Stimulated activated CD8-positive, alpha-beta memory T cell treated with anti-CD3 and anti-CD28 coated beads, Interleukin-7, amount 100 ng/mL, for 4 hours (primary cell): ENCODE measurements around the gene TRAF3.
"Not testable (repeated sequence)": the region's sequence is repeated elsewhere in the genome, so short reads cannot be mapped to it uniquely, and the experiment has no call there.

Experiments used
- DNase-seq, 2 donors: peaks; one replicate each; pipeline ENCODE4 v3.0.0-alpha.2; 2020; ENCODE audit warnings: low read depth in 2 of 2

The TRAF3 gene

DNA sequence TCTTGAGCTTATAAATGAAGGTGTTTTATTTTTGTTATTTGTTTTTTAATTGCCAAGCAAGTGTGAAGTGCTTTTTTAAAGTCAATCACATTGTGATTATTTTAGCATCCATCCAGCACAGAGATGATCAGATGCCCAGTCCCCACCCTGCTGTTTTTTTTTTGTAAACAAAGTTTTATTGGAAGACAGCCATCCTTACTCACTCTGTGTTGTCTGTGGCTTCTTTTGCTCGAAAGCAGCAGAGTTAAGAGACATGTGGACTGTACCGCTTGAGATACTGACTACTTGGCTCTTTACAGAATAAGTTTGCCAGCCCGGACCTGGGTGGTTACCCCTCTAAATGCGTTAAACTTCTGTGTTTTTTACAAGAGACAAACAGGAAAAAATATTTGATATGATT lies 114.3 kb downstream of the TRAF3 start:
- DNase-seq: no peak

DNA sequence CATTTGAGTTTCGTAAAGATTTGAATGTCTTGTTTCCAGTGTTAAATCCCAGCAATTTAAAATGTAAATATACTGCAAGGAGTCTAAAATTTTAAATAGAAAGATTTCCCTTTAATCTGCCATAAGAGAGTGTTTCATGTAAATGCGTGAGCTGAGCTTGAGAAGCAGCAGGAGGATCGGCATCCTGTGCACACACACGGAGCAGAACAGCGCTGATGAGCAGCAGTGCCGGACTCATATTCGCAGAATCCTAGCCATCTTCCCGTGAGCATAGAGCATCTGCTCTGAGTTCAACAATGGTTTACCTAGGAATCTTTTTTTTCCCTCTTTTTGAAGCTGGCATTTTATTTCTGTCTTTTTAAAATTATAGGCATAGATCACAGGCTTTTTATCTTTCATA lies 115.4 kb downstream of the TRAF3 start:
- DNase-seq: no peak

DNA sequence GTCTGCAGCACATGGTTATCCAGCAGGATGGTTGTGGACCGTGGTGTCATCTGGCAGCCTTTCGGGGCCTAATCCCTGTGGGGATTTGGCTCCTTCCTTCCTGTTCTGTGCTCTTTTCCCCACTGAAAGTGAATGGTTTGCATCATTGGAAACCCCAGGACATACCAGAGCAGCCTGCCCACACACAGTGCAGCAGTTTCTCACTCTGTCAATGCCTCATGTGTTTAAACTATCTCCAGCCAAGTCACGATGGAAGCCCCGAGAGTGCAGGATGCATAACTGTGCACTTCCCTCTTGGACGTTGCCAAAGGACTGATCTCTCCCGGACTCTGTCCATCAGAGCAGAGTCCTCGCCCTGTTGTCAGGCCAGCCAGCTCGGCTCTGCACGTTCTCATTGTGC lies 116.2 kb downstream of the TRAF3 start:
- DNase-seq: no peak

DNA sequence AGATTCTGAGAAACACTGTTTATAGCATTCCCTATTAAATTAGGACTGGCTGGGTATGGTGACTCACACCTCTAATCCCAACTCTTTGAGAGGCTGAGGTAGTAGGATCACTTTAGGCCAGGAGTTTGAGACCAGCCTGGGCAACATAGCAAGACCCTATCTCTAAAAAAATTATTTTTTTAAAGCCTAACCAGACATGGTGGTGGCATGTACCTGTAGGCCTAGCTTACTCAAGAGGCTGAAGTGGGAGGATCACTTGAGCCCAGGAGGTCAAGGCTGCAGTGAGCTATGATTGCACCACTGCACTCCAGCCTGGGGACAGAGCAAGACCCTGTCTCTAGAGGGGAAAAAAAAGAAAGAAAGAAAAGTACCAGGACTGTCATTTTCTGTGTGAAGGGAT lies 119.5 kb downstream of the TRAF3 start:
- DNase-seq: not testable (repeated sequence)

DNA sequence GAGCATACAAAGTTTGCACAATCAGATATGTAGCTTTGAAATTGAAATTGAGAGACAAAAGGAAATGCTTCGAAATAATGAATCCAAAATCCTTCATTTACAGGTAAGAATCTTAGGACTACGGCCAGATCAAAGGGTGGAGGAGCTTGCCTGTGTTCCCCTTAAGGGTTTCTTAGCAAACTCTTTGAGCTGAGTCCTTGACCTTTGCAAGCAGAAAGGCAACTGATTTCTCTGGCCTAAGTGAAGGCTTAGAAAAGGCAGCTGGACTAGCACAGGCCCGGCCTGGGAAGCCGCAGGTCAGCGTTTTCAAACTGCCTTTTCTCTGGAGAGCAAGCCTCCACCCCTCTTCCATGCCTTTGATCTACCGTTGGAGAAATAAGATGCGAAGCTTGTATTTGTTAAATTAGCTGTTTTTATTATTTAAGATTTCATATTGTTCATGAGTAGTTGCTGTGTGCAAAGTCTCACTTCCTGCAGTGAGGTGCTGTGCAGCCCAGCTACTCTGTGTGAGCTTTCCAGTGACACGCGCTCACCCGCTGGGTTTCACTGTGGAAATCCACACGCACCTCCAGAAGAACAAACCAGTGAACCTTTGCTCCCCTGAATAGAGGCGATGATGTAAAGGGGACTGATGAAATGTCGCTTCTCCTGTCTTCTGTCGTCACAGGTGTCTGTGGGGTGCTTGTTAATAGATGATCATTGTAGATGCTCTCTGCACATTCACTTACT lies 120.2 kb downstream of the TRAF3 start:
- DNase-seq: no peak

DNA sequence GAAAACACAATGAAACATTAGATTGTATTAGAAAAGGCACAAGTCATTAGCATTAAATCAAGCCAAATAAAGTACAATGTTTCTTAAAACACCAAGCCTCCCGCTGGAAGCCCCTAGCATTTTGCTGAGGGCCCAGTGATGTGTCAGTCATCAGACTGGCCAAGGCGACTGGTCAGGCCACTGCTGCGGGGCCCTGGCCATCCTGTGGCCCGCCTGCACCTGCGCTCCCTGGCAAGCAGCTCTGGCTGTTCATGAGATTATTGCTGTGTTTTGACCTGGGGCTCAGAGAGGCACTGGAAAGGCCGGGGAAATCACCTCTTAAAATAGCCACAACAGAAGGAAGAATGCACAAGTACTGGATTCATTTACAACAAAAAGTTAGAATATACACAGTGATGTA lies 121.0 kb downstream of the TRAF3 start:
- DNase-seq: no peak

DNA sequence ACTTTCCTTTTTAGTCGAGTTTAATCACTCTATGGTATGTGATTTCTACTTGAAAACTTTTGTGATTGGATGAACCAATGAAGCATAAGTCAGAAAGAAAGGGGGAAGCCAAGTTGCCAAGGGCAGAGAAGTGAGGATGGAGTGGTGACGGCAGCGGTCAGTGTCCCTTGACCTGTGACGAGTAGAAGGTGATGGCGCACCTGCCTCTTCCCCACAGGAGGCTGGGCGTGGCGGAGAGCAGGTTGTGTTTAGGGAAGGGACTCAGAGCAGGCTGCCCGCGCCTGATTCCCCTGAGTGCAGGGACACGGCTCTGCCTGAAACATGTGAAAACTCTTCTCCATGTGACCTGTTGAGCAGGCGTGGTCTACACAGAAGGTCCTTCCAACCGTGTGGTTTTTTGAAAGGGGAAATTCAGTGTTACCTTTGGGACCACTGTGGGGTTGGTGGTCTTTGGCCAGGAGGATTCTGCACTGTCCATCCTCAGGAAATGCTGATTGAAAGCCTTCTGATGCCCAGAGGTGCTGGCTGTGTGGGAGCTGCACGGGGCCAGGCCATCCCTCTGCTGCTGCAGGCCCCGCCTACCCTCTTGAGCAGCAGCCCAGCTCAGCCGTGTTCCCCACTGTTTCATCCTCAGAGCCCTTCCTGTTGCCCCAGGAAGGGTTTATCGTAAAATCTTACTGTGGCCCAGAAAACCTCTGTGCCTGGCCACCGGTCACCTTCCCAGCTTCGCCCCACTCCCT lies 121.7 kb downstream of the TRAF3 start:
- DNase-seq: no peak

DNA sequence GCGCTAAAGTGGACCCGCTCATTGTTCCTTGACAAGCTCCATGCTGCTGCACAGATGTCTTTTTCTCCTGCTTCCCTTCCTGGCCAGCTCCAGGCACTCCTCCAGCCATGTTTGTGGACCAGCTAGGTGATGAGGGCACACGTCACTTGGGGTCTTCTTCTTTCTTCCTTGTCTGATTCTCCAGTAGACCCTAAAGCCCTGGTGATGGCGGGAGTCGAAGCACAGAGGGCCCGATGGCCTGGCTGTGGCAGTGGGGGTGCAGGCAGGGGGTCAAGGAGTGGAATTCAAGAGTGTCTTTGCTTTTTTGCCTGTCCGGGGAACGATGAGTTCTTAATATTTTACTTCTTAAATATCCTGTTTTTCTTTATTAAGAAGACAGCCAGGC lies 122.3 kb downstream of the TRAF3 start:
- no peak for DNase-seq

DNA sequence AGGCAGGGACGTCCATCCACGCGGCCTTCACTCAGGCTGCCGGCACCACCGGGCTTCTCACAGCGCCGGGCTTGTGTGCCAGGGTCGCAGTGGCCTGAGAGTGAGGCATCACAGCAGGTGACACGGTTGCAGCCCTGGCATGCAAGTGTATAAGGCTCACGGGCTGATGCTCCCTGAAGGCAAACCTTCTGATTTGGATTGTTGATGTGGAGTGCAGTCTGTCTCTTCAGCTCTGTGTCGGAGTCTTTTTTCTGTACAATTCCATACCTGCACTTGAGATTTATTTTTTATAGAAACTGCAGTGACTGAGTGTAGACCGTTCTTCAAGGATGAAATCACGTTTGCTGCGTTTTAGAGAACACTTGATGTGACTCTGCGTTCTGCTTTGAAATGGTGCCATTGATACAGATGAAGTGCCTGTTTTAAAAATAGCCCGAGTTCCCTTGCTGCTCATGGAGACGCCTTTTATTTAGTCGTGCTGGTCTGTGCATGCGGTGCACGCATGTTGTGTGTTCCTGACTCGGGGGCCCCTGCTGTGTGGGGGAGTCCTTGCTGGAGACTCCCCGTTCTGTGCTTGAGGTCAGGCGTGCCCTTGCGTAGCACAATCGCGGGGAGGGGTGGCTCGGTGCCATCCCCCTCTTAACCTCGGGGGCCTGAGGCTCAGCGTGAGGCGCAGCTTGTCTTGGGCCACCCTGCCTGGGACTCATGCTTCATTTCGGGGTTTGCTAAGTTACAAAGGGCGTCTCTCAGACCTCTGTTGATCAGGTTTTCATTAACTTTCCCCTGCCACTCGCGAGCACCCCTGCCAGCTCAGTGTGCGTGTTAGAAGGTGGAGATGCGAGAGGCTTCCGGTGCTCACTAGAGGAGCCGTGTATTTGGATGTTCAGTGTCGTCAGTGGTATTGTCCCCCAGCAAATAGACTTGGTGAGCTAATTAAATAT lies 123.7 kb downstream of the TRAF3 start:
- no peak for DNase-seq

DNA sequence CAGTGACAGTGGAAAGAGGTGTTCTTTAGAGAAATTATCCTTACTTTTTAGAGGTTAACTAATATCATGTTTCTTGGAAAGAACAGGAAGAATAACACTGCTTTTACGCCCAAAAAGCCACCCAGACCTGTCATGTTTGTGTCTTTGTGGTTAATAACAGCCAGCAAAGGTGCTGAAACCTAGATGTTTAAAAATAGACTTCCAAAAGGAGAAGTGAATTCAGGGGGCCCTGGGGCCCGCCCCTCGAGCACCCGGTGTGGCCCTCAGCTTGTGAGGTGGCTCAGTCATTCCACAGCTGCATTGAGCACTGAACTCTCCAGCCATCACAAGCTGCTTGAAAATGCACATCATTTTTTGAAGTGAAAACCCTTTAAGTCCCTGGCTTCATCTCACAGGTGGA lies 124.4 kb downstream of the TRAF3 start:
- no peak for DNase-seq

DNA sequence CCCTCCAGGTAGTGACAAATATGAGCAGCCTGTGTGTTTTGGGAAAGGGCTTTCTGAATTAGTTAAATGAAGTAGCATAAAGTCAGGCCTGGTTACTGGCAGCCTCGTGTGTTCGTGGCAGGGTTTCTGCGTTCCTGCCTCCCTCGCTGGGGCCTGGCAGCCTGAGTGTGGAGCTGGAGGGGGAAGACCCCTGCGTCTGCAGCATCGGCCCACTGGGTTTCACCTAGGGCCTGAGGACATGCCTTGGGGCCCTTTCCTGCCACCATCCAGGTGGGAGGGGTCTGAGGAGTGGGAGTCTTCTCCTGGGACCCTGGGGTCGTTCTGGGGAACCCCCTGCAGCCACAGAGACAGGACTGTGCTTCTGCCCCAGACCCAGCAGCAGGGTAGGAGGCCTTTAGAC lies 124.8 kb downstream of the TRAF3 start:
- no peak for DNase-seq

DNA sequence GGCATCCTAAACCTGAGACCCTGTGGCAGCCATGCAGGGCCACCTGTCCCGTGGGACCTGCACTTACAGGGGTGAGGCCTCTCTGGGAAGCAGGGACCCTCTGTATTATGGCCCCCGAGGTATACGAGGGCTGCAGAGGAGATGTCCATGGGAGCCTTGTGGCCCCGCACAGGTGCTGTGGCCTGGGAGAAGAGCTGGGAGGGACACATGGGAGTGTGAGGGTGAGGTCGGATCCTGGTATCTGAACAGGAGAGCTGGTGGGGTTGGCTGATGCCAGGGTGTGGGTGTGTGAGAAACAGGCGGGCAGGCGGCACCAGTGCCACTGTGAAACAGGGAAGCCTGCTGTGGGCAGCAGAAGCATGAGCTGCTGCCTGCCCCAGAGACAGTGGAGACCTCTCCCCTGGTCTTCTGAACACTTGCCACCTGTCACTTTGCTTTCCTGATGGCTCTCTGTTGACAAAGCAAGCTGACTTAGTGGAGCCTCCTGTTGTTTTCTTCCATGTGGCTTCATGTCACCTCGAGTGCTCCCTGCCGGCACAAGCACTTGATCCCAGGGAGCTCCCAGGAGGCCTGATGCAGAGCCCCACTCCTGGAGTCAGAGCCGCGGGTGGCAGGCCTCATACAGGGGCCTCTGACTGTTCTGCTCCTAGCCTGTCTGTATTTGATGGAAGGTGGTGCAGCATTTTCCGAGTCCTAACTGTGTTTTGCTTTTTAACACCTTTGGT lies 125.4 kb downstream of the TRAF3 start:
- no peak for DNase-seq

DNA sequence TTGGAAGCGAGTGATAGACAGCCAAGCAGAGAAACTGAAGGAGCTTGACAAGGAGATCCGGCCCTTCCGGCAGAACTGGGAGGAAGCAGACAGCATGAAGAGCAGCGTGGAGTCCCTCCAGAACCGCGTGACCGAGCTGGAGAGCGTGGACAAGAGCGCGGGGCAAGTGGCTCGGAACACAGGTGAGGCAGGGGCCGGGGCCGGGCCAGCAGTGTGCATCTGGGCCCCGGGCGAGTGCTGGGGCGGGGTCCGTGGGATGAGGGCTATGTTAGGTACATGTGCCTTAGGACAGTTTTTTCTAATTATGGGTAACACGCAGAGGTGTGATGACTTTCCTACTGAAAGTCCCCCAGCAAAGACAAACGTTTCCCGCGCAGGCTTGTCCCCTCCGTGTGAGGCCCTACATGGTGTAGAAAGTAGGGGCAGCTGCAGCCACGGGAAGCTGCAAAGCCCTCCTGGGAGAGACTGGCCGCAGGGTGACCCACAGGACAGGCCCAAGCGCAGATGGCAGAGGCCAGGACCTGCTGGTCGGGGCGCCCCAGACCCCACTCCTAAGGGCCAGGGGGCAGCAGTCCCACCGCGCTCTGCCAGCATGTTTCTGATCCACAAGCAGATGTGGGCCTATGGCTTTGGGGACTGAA lies 126.1 kb downstream of the TRAF3 start:
- no peak for DNase-seq

DNA sequence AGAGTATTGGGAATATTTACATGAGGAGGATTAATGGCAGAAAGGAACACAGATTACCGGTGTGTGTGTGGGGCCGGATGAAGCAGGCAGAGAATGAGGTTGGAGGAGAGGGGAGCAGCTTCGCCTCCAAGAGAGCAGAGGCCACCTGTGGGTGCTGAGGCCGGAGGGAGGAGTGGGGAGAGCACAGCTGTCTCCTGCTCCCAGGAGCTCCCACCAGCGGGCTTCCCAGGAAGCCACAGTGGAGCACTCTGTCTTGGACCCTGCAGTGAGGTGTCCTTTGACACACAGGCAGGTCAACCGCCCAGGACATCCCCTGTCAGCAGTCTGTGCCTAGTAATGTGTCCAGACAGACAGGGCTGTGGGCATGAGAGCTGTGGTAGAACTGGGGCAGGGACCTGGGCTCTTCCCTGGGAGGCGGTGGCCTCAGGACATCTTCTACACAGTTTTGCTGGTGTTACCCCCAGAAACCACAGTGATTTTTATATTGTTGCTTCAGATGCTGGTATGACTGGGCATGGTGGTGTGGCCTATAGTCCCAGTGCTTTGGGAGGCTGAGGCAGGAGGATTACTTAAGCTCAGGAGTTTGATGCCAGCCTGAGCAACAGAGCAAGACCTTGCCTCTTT lies 126.8 kb downstream of the TRAF3 start:
- no peak for DNase-seq

DNA sequence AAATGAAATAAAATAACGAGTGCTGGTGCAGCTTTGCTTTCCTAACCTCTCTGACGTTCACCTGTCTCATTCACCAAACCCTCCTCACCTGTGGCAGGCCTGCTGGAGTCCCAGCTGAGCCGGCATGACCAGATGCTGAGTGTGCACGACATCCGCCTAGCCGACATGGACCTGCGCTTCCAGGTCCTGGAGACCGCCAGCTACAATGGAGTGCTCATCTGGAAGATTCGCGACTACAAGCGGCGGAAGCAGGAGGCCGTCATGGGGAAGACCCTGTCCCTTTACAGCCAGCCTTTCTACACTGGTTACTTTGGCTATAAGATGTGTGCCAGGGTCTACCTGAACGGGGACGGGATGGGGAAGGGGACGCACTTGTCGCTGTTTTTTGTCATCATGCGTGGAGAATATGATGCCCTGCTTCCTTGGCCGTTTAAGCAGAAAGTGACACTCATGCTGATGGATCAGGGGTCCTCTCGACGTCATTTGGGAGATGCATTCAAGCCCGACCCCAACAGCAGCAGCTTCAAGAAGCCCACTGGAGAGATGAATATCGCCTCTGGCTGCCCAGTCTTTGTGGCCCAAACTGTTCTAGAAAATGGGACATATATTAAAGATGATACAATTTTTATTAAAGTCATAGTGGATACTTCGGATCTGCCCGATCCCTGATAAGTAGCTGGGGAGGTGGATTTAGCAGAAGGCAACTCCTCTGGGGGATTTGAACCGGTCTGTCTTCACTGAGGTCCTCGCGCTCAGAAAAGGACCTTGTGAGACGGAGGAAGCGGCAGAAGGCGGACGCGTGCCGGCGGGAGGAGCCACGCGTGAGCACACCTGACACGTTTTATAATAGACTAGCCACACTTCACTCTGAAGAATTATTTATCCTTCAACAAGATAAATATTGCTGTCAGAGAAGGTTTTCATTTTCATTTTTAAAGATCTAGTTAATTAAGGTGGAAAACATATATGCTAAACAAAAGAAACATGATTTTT lies 128.2 kb downstream of the TRAF3 start:
- no peak for DNase-seq

DNA sequence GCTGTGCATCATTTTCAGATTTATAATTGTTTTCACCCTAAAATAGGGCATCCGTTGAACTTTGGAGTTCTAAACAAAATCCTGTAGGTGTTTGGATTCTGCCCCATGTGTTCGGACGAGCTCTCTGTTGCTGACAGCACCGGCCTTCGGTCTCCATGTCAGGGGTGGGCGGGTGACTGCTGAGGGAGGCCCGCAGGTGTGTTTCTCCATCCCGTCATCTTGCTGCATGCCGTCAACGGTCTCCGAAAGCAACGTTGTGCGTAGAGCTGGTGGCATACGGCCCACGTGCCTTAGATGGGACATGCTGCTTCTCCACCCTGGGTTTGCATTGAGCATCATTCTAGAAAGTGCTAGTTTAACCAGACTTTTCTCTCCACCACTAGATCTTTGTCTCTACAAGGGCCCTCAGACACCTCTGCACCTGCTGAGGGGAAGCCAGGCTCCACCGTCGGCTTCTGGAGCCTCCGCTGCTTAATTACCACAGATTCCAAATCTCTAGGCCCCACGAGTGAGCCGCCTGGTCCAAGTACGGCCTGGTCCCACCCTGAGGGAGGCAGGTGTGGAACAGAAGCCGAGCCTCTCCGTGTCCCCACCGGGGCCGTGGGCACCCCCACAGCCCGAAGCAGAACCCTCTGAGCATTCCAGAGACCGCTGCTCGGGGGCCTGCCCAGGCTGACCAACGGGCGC lies 129.5 kb downstream of the TRAF3 start:
- DNase-seq: no peak

DNA sequence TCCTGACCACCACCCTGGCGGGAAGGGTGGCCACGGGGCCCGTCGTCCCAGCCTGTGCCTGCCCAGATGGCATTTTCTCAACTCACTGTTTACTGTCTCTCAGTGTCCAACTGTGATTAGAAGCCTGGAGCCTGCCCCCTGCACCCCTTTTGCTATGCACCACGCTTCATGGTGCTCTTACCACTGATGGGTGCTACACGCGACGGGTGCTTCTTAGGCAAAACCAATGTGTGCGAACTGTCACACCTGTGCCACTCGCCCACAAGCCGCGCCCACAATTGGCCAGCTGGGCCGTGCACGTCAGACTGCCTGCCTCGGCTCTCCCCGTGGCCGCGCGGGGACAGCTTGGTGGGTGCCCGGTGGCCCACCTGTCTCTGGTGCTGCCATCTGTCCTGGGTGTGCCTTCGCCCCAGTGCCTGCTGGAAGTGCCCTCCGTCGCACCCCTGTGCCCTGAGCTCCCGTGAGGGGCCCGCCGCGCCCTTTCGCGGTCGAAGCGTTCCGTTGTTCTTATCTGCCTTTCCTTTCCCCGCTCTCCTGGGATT lies 130.1 kb downstream of the TRAF3 start:
- no peak for DNase-seq

DNA sequence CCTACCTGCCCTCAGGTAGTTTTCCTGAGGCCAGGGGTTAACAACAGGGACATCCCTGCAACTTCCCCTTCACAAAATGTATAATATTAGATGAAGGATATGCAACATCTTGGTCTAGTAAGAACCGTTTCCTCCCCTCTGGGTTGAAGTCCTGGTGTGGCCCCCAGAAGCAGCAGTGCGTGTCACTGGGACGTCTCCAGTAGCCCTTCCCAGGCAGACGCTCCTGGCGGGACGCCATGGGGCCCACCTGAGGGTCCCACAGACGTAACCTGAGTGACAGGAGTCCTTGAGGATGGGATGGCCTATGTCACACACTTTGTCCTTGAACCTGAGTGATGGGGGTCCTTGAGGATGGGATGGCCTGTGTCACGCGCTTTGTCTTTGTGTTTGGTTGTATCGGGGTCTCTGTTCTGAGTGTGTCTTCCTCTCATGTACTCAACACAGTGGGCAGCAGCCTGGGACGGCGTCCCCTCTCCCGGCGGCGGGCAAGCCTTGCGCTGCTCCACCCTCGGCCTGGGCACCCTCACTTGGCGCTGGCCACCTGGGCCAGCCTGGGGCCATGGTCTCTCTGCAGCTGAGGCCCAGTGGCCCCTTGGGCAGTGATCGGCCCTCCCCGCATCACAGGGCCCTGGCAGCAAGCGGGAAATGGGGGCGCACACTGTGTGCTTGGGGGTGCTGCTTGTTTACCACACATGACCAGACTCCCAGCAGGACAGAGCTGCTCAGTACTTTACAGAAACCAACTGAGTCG lies 130.9 kb downstream of the TRAF3 start:
- DNase-seq: no peak
